Measurements from ENCODE around the gene PHF21B.

DNA sequence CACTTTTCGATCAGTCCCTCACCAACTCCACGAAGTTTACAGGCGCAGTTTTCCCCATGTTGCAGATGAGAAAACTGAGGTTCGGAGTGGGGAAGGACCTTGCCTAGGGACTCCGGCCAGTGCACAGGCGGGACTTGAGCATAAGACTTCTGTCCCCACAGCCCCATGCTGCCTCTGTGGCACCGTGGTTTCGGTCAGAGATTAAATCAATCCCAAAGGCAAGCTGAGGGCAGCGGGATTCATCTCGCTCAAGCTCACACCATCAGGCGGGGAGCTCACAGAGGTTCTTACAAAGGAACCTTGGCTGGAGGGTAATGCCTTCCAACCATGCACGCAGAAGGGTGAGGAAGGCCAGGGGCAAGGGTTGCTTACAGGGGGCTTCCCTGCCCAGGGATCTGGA is 115.5 kb downstream of the PHF21B start:
- TF ChIP-seq CTCF (conservative IDR thresholded peaks at IDR 0.05): no peak
- TF ChIP-seq ZFX (IDR thresholded peaks at IDR 0.05): no peak
